HG03378 (cell line): Measurements from ENCODE around the gene RIT2.

Source experiments
- ATAC-seq: cut with Tn5 transposase; IDR thresholded peaks from one replicate; pipeline ENCODE4 v1.9.1; 2021; ENCODE audit warnings: mild to moderate bottlenecking, moderate library complexity; ENCODE audit not compliant: unreplicated experiment

The RIT2 gene

GRCh38 chr18:43017622-43018021, 97.9 kb downstream of the RIT2 start:
- no peak for ATAC-seq

- ATAC-seq: no peak
These were observed 102.0 kb downstream of the RIT2 start for GRCh38 chr18:43013486-43013885.

GRCh38 chr18:43012951-43013350, 102.5 kb downstream of the RIT2 start:
- no peak for ATAC-seq

- no peak for ATAC-seq
These were observed 104.9 kb downstream of the RIT2 start for GRCh38 chr18:43010611-43011010.

GRCh38 chr18:43009674-43010073, 105.8 kb downstream of the RIT2 start:
- no peak for ATAC-seq

GRCh38 chr18:43007365-43007764, 108.1 kb downstream of the RIT2 start:
- no peak for ATAC-seq

GRCh38 chr18:43004421-43004820, 111.1 kb downstream of the RIT2 start:
- ATAC-seq: no peak

- ATAC-seq: no peak
These were observed 113.7 kb downstream of the RIT2 start for GRCh38 chr18:43001821-43002220.

- no peak for ATAC-seq
These were observed 118.7 kb downstream of the RIT2 start for GRCh38 chr18:42996824-42997223.

GRCh38 chr18:42980426-42980825, 135.1 kb downstream of the RIT2 start:
- no peak for ATAC-seq

GRCh38 chr18:42977982-42978637, 137.4 kb downstream of the RIT2 start:
- no peak for ATAC-seq

GRCh38 chr18:42976869-42977590, 138.5 kb downstream of the RIT2 start:
- ATAC-seq: no peak

- ATAC-seq: no peak
These were observed 146.1 kb downstream of the RIT2 start for GRCh38 chr18:42969366-42969765.

- no peak for ATAC-seq
These were observed 154.2 kb downstream of the RIT2 start for GRCh38 chr18:42961298-42961697.

- no peak for ATAC-seq
These were observed 156.0 kb downstream of the RIT2 start for GRCh38 chr18:42959528-42959927.

- no peak for ATAC-seq
These were observed 157.1 kb downstream of the RIT2 start for GRCh38 chr18:42958353-42958752.

- no peak for ATAC-seq
These were observed 159.2 kb downstream of the RIT2 start for GRCh38 chr18:42956287-42956686.

- ATAC-seq: no peak
These were observed 160.6 kb downstream of the RIT2 start for GRCh38 chr18:42954887-42955286.

- ATAC-seq: no peak
These were observed 162.2 kb downstream of the RIT2 start for GRCh38 chr18:42953306-42953705.

GRCh38 chr18:42950732-42951131, 164.8 kb downstream of the RIT2 start:
- ATAC-seq: no peak

- ATAC-seq: no peak
These were observed 166.7 kb downstream of the RIT2 start for GRCh38 chr18:42948831-42949230.

- no peak for ATAC-seq
These were observed 173.6 kb downstream of the RIT2 start for GRCh38 chr18:42941860-42942259.

- ATAC-seq: no peak
These were observed 174.5 kb downstream of the RIT2 start for GRCh38 chr18:42941021-42941420.
